Measurements from ENCODE around the gene GSG1L2.

DNA sequence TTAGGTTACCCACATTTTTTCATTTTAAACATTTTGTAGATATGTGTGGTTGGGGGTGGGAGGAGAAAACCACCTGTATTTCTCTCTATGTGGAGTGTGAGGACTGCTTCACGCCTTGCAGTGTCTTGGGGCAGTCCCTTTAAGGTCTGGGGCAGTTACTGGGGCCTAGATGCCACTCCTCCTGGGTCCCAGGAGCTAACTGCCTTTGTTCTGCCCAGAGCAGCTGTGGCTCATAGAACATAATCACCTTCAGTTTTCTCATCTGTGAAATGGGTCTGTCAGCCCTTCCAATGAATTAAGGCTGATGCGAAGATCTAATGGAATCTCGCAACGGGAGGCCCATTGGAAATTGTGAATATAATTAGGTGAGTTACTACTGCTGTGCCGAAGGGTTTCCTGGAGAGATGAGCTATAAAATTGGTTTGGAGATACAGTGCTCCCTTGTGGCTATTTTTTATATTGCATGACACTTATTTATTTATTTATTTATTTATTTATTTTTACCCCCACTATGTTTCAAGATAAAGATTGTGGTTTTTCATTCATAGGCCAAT is 53.4 kb downstream of the GSG1L2 start:
- TF ChIP-seq CTCF (IDR thresholded peaks at IDR 0.05) (peak; percentile 42 to 75 (median 67)), POLR2A (IDR thresholded peaks at IDR 0.05) (no peak)

Data from right lobe of liver (tissue), 4 donors.